GM23338 (cell line): ENCODE results near the gene FGG. TPM values are rescaled to one million over a fixed set of nuclear protein-coding genes. Genes with fewer than 3 reads are reported as not detected.

Source experiments
- ATAC-seq: fragments of 200-7000 bp; cut with Tn5 transposase; 3 replicates; pipeline ENCODE4 v1.9.1; 2020
- DNase-seq: peaks from one replicate; pipeline ENCODE4 v3.0.0-alpha.2; 2015; ENCODE audit warnings: low spot score
- H2AFZ ChIP-seq: fragments of 200-600 bp; sonication (generic); 2 replicates; pipeline ENCODE4 v1.8.0; 2016; ENCODE audit warnings: antibody characterized with exemption, mild to moderate bottlenecking, moderate library complexity
- H3F3A ChIP-seq: fragments of 200-600 bp; sonication (generic); replicated peaks from 2 replicates; pipeline ENCODE4 v1.8.0; 2017; ENCODE audit warnings: antibody characterized with exemption, mixed run types, low read depth
- H3K27ac ChIP-seq: fragments of 200-600 bp; sonication (generic); 2 replicates; pipeline ENCODE4 v1.6.1; 2016; ENCODE audit warnings: low read depth
- H3K27me3 ChIP-seq: fragments of 200-600 bp; sonication (generic); 2 replicates; pipeline ENCODE4 v1.8.0; 2016; ENCODE audit warnings: mild to moderate bottlenecking, mixed run types, moderate library complexity; ENCODE audit not compliant: insufficient read depth
- H3K36me3 ChIP-seq: fragments of 200-600 bp; sonication (generic); 2 replicates; pipeline ENCODE4 v1.8.0; 2016; ENCODE audit warnings: mild to moderate bottlenecking; ENCODE audit not compliant: insufficient read depth
- H3K4me1 ChIP-seq: fragments of 200-600 bp; sonication (generic); 2 replicates; pipeline ENCODE4 v1.8.0; 2016; ENCODE audit warnings: mild to moderate bottlenecking, moderate library complexity; ENCODE audit not compliant: insufficient read depth
- H3K4me2 ChIP-seq: fragments of 200-600 bp; sonication (generic); 2 replicates; pipeline ENCODE4 v1.7.1; 2017; ENCODE audit warnings: mixed run types
- H3K4me3 ChIP-seq: fragments of 200-600 bp; sonication (generic); 2 replicates; pipeline ENCODE4 v1.6.1; 2016; ENCODE audit warnings: mixed run types
- H3K79me2 ChIP-seq: fragments of 200-600 bp; sonication (generic); replicated peaks from 2 replicates; pipeline ENCODE4 v1.8.0; 2017; ENCODE audit warnings: mild to moderate bottlenecking; ENCODE audit not compliant: insufficient read depth
- H3K9me2 ChIP-seq: fragments of 200-600 bp; sonication (generic); 2 replicates; pipeline ENCODE4 v1.8.0; 2017; ENCODE audit not compliant: insufficient read depth
- H4K20me1 ChIP-seq: fragments of 200-600 bp; sonication (generic); replicated peaks from 2 replicates; pipeline ENCODE4 v1.8.0; 2017; ENCODE audit warnings: mild to moderate bottlenecking; ENCODE audit not compliant: insufficient read depth
- H3K27ac Mint-ChIP-seq: 2 replicates; pipeline ENCODE4 v1.8.0; 2020; ENCODE audit warnings: inconsistent platforms, mild to moderate bottlenecking, moderate library complexity, mixed read lengths
- H3K27me3 Mint-ChIP-seq: 3 replicates; pipeline ENCODE4 v1.8.0; 2022; ENCODE audit warnings: low read depth, mild to moderate bottlenecking, moderate library complexity, mixed read lengths, inconsistent platforms; ENCODE audit not compliant: insufficient read depth, poor library complexity
- H3K36me3 Mint-ChIP-seq: 3 replicates; pipeline ENCODE4 v1.8.0; 2021; ENCODE audit warnings: low read depth, mild to moderate bottlenecking, inconsistent platforms, moderate library complexity, mixed read lengths
- H3K4me1 Mint-ChIP-seq: 3 replicates; pipeline ENCODE4 v1.8.0; 2020; ENCODE audit warnings: mild to moderate bottlenecking, inconsistent platforms, mixed read lengths
- H3K4me3 Mint-ChIP-seq: 3 replicates; pipeline ENCODE4 v1.8.0; 2021; ENCODE audit warnings: moderate library complexity, mild to moderate bottlenecking, inconsistent platforms, mixed read lengths
- H3K9me3 Mint-ChIP-seq: 3 replicates; pipeline ENCODE4 v1.8.0; 2020; ENCODE audit warnings: moderate library complexity, mild to moderate bottlenecking, inconsistent platforms, mixed read lengths
- CREB1 ChIP-seq: fragments of 250-450 bp; sonication (Bioruptor Pico); IDR thresholded peaks from 2 replicates; pipeline ENCODE4 v1.5.0; 2020; ENCODE audit warnings: low read depth, mild to moderate bottlenecking, moderate library complexity
- EZH2 ChIP-seq: fragments of 200-600 bp; sonication (generic); IDR thresholded peaks from one replicate; pipeline ENCODE4 v1.8.0; 2017; ENCODE audit warnings: antibody characterized with exemption, mild to moderate bottlenecking, low read depth; ENCODE audit not compliant: unreplicated experiment
- JUNB ChIP-seq: IDR thresholded peaks from one replicate; pipeline ENCODE4 v1.6.1; 2016; ENCODE audit warnings: antibody characterized with exemption; ENCODE audit not compliant: unreplicated experiment
- NANOG ChIP-seq: IDR thresholded peaks from 2 replicates; pipeline ENCODE4 v1.6.1; 2016; ENCODE audit warnings: antibody characterized with exemption, borderline replicate concordance
- POLR2AphosphoS5 ChIP-seq: IDR thresholded peaks from 2 replicates; pipeline ENCODE4 v1.6.1; 2016; ENCODE audit warnings: antibody characterized with exemption, low read depth
- polyA plus RNA-seq: library from polyadenylated mRNA; unstranded; fragments of >200 nt; fragmentation: Nextera tagmentation; extraction: Ambion mirVana; gene quantifications from 2 replicates; pipeline ENCODE4 v1.2.1, GENCODE V29; 2016
- total RNA-seq: library from RNA; depleted of rRNA; stranded (reverse); fragments of >200 nt; shearing (Covaris generic); gene quantifications from 2 replicates; pipeline ENCODE4 v1.2.3, GENCODE V29; 2014
- TF ChIP-seq, protein P1 (sequence below): fragments of 250-450 bp; sonication (Bioruptor Pico); IDR thresholded peaks from 2 replicates; pipeline ENCODE4 v1.5.0; 2020; ENCODE audit warnings: mild to moderate bottlenecking, moderate library complexity
- TF ChIP-seq, protein P2 (sequence below): IDR thresholded peaks from one replicate; pipeline ENCODE4 v1.6.1; 2018; ENCODE audit warnings: antibody characterized with exemption; ENCODE audit not compliant: unreplicated experiment
- TF ChIP-seq, protein P3 (sequence below), 2 experiments: fragments of 200-600 bp in 1 of 2; sonication (generic) in 1 of 2; conservative IDR thresholded peaks; 2 replicates each; pipeline versions ENCODE4 v1.5.1 to v1.6.1; 2016 to 2017; ENCODE audit warnings: antibody characterized with exemption in 2 of 2, low read depth in 2 of 2, mild to moderate bottlenecking in 2 of 2, moderate library complexity in 1 of 2
- TF ChIP-seq, protein P4 (sequence below): IDR thresholded peaks from 2 replicates; pipeline ENCODE4 v1.6.1; 2016; ENCODE audit warnings: antibody characterized with exemption

Gene FGG
- total and polyA plus RNA-seq, 2 experiments from 2014 or later = not detected

DNA sequence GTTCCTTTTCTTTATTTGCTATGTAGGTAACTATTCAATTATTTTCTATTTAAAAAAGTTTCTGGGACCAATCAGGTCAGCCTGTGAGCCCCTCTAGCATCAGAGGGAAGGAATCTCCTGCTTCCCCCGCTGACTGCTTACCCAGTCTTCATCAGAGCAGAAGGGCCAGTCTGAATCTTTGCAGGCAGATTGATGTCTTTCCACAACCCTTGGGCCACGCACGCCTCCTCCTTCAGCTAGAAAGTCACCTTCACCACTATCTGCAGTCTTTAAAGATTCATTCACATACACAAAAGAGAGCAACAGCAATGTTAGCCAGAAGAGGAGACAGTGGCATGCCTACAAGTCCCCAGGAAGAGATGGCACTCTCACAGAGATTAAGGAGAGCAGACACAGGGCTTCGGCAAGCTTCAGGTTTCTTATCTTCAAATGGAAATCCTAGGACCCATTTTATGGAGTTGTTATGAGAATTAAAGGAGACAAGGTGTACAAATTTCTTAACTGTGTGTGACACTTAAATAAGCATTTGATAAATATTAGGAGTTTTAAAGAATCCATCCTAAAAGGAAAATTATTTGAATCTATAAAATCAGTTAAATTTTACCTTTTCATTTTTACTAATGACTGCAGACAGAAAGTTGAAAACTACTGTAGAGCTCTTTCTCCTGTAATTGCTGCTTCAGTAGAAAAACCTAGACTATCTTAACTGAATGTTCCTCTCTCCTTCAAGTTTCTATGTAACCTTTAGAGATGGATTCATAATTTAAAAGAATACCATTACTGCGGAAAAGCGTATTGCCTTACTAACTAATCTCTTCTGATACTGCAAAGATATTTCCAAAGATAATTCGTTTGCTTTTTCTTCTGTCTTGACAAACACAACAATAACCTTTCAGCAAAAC, 22.9 kb downstream of the FGG start (continued):
- no peak for TF ChIP-seq JUNB
- TF ChIP-seq, protein P1, sequence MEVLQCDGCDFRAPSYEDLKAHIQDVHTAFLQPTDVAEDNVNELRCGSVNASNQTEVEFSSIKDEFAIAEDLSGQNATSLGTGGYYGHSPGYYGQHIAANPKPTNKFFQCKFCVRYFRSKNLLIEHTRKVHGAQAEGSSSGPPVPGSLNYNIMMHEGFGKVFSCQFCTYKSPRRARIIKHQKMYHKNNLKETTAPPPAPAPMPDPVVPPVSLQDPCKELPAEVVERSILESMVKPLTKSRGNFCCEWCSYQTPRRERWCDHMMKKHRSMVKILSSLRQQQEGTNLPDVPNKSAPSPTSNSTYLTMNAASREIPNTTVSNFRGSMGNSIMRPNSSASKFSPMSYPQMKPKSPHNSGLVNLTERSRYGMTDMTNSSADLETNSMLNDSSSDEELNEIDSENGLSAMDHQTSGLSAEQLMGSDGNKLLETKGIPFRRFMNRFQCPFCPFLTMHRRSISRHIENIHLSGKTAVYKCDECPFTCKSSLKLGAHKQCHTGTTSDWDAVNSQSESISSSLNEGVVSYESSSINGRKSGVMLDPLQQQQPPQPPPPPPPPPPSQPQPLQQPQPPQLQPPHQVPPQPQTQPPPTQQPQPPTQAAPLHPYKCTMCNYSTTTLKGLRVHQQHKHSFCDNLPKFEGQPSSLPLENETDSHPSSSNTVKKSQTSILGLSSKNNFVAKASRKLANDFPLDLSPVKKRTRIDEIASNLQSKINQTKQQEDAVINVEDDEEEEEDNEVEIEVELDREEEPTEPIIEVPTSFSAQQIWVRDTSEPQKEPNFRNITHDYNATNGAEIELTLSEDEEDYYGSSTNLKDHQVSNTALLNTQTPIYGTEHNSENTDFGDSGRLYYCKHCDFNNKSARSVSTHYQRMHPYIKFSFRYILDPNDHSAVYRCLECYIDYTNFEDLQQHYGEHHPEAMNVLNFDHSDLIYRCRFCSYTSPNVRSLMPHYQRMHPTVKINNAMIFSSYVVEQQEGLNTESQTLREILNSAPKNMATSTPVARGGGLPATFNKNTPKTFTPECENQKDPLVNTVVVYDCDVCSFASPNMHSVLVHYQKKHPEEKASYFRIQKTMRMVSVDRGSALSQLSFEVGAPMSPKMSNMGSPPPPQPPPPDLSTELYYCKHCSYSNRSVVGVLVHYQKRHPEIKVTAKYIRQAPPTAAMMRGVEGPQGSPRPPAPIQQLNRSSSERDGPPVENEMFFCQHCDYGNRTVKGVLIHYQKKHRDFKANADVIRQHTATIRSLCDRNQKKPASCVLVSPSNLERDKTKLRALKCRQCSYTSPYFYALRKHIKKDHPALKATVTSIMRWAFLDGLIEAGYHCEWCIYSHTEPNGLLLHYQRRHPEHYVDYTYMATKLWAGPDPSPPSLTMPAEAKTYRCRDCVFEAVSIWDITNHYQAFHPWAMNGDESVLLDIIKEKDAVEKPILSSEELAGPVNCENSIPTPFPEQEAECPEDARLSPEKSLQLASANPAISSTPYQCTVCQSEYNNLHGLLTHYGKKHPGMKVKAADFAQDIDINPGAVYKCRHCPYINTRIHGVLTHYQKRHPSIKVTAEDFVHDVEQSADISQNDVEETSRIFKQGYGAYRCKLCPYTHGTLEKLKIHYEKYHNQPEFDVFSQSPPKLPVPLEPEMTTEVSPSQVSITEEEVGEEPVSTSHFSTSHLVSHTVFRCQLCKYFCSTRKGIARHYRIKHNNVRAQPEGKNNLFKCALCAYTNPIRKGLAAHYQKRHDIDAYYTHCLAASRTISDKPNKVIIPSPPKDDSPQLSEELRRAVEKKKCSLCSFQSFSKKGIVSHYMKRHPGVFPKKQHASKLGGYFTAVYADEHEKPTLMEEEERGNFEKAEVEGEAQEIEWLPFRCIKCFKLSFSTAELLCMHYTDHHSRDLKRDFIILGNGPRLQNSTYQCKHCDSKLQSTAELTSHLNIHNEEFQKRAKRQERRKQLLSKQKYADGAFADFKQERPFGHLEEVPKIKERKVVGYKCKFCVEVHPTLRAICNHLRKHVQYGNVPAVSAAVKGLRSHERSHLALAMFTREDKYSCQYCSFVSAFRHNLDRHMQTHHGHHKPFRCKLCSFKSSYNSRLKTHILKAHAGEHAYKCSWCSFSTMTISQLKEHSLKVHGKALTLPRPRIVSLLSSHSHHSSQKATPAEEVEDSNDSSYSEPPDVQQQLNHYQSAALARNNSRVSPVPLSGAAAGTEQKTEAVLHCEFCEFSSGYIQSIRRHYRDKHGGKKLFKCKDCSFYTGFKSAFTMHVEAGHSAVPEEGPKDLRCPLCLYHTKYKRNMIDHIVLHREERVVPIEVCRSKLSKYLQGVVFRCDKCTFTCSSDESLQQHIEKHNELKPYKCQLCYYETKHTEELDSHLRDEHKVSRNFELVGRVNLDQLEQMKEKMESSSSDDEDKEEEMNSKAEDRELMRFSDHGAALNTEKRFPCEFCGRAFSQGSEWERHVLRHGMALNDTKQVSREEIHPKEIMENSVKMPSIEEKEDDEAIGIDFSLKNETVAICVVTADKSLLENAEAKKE = no peak

DNA sequence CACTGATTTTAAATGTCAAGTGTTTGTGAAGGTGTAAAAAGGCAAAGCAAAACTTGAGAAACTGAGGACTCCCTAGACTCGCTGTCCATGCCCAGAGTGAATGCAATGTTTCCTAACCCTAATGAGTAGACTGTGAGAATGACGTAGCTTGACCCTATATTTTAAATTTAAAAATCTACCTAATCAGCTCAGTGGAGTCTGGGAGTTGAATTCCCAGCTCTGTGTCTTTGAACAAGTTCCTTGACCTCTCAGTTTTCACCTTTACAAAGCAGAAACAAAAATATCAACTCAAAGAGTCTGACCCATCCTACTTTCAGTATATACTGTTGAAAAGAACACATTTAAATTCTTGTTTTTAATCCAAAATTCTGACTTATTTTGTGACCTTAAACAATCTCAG, 24.3 kb downstream of the FGG start:
- no peak overlapping the region for H3K4me3 ChIP-seq
- no peaks in the 10 kb centered on the region for H3K79me2 ChIP-seq
- Mint-ChIP-seq H3K4me3 (no peak overlapping the region), H3K4me1 (peaks cover 8% of the 10 kb centered on the region), H3K27me3 (peaks cover 1% of the 10 kb centered on the region), H3K36me3 (no peaks in the 10 kb centered on the region), H3K9me3 (no peaks in the 10 kb centered on the region), H3K27ac (no peak overlapping the region)
- no peak overlapping the region for H3K4me2 ChIP-seq
- H3K9me2 ChIP-seq = no peaks in the 10 kb centered on the region; the same call in 1 of the 2 replicates
- ATAC-seq (no peak), DNase-seq (no peak)
- no peaks in the 10 kb centered on the region for H3K36me3 ChIP-seq
- H4K20me1 ChIP-seq = no peaks in the 10 kb centered on the region
- no peaks in the 10 kb centered on the region for H3F3A ChIP-seq
- no peak overlapping the region for H2AFZ ChIP-seq
- H3K27me3 ChIP-seq = no peaks in the 10 kb centered on the region
- no peak overlapping the region for H3K27ac ChIP-seq
- H3K4me1 ChIP-seq = no peaks in the 10 kb centered on the region
- TF ChIP-seq, protein P2, sequence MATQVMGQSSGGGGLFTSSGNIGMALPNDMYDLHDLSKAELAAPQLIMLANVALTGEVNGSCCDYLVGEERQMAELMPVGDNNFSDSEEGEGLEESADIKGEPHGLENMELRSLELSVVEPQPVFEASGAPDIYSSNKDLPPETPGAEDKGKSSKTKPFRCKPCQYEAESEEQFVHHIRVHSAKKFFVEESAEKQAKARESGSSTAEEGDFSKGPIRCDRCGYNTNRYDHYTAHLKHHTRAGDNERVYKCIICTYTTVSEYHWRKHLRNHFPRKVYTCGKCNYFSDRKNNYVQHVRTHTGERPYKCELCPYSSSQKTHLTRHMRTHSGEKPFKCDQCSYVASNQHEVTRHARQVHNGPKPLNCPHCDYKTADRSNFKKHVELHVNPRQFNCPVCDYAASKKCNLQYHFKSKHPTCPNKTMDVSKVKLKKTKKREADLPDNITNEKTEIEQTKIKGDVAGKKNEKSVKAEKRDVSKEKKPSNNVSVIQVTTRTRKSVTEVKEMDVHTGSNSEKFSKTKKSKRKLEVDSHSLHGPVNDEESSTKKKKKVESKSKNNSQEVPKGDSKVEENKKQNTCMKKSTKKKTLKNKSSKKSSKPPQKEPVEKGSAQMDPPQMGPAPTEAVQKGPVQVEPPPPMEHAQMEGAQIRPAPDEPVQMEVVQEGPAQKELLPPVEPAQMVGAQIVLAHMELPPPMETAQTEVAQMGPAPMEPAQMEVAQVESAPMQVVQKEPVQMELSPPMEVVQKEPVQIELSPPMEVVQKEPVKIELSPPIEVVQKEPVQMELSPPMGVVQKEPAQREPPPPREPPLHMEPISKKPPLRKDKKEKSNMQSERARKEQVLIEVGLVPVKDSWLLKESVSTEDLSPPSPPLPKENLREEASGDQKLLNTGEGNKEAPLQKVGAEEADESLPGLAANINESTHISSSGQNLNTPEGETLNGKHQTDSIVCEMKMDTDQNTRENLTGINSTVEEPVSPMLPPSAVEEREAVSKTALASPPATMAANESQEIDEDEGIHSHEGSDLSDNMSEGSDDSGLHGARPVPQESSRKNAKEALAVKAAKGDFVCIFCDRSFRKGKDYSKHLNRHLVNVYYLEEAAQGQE = no peak
- TF ChIP-seq CREB1 (CRISPR knock-in tag) = no peak
- TF ChIP-seq POLR2AphosphoS5 = no peak
- no peak for TF ChIP-seq EZH2
- TF ChIP-seq, protein P3, sequence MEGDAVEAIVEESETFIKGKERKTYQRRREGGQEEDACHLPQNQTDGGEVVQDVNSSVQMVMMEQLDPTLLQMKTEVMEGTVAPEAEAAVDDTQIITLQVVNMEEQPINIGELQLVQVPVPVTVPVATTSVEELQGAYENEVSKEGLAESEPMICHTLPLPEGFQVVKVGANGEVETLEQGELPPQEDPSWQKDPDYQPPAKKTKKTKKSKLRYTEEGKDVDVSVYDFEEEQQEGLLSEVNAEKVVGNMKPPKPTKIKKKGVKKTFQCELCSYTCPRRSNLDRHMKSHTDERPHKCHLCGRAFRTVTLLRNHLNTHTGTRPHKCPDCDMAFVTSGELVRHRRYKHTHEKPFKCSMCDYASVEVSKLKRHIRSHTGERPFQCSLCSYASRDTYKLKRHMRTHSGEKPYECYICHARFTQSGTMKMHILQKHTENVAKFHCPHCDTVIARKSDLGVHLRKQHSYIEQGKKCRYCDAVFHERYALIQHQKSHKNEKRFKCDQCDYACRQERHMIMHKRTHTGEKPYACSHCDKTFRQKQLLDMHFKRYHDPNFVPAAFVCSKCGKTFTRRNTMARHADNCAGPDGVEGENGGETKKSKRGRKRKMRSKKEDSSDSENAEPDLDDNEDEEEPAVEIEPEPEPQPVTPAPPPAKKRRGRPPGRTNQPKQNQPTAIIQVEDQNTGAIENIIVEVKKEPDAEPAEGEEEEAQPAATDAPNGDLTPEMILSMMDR (conservative IDR thresholded peaks at IDR 0.05; ENCODE audit: low read depth in 2 of 2) = no peak
- TF ChIP-seq, protein P4, sequence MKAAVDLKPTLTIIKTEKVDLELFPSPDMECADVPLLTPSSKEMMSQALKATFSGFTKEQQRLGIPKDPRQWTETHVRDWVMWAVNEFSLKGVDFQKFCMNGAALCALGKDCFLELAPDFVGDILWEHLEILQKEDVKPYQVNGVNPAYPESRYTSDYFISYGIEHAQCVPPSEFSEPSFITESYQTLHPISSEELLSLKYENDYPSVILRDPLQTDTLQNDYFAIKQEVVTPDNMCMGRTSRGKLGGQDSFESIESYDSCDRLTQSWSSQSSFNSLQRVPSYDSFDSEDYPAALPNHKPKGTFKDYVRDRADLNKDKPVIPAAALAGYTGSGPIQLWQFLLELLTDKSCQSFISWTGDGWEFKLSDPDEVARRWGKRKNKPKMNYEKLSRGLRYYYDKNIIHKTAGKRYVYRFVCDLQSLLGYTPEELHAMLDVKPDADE = no peak
- no peak for TF ChIP-seq NANOG
